GM12875 (cell line): Measurements from ENCODE around the gene MICU2.
"Not testable (repeated sequence)": the region's sequence is repeated elsewhere in the genome, so short reads cannot be mapped to it uniquely, and the experiment has no call there.

Experiments used
- H3K4me3 ChIP-seq: one replicate; pipeline ENCODE4 v1.5.1; 2011; ENCODE audit warnings: low read depth, low read length, control low read depth
- CTCF ChIP-seq: IDR thresholded peaks from 2 replicates; pipeline ENCODE4 v1.5.1; 2011; ENCODE audit warnings: low read depth, mild to moderate bottlenecking, control low read depth, inconsistent platforms, low read length, moderate library complexity, borderline replicate concordance; ENCODE audit not compliant: insufficient read depth

Gene MICU2

GRCh38 chr13:21567714-21568113, 36.3 kb downstream of the MICU2 start:
- H3K4me3 ChIP-seq: no peak overlapping the region
- no peak for TF ChIP-seq CTCF

- no peak overlapping the region for H3K4me3 ChIP-seq
- peak; percentile 55; the same call in 1 of the 2 replicates for TF ChIP-seq CTCF
These were observed 46.0 kb downstream of the MICU2 start for GRCh38 chr13:21557995-21558394.

- TF ChIP-seq CTCF: no peak
- no peak overlapping the region for H3K4me3 ChIP-seq
These were observed 47.9 kb downstream of the MICU2 start for GRCh38 chr13:21556051-21556450.

GRCh38 chr13:21553261-21553660, 50.7 kb downstream of the MICU2 start:
- not testable (repeated sequence) for H3K4me3 ChIP-seq

GRCh38 chr13:21550918-21551317, 53.1 kb downstream of the MICU2 start:
- TF ChIP-seq CTCF: no peak
- H3K4me3 ChIP-seq: no peak overlapping the region

- TF ChIP-seq CTCF: no peak
- no peak overlapping the region for H3K4me3 ChIP-seq
These were observed 54.3 kb downstream of the MICU2 start for GRCh38 chr13:21549633-21550032.

GRCh38 chr13:21548577-21548976, 55.4 kb downstream of the MICU2 start:
- TF ChIP-seq CTCF: no peak
- no peak overlapping the region for H3K4me3 ChIP-seq

GRCh38 chr13:21546372-21546771, 57.6 kb downstream of the MICU2 start:
- no peak for TF ChIP-seq CTCF
- no peak overlapping the region for H3K4me3 ChIP-seq
